GM10248 (cell line): ENCODE results near the gene SEPTIN8.

Source experiments
- CTCF ChIA-PET: fragments of 300-600 bp; sonication (Branson Sonifier 250); formaldehyde crosslinking; extraction: SDS; loops from one replicate; lab custom pipeline; 2021; ENCODE audit warnings: antibody characterized with exemption; lab: Yijun Ruan, JAX
- POLR2A ChIA-PET: fragments of 350-650 bp; sonication (Branson Sonifier 250); formaldehyde crosslinking; extraction: SDS; loops from one replicate; lab custom pipeline; 2020; ENCODE audit warnings: antibody characterized with exemption; lab: Yijun Ruan, JAX
- DNase-seq: peaks from one replicate; pipeline ENCODE4 v3.0.0; 2012; ENCODE audit errors: extremely low spot score
- CTCF ChIP-seq: IDR thresholded peaks from 2 replicates; pipeline ENCODE4 v1.5.1; 2012; ENCODE audit warnings: mild to moderate bottlenecking, low read depth; ENCODE audit errors: extremely low read depth, missing control alignments, control extremely low read depth

Gene SEPTIN8

GRCh38 chr5:132770476-132771159 is 6.4 kb downstream of the SEPTIN8 start:
- no peak for DNase-seq
- CTCF ChIA-PET: interaction anchor here (1.0 to 2.0 kb wide), 3 partner anchors 9 to 16 kb away, joined by 3 to 10 read pairs (median 6); no protein-coding TSS in a partner anchor
- TF ChIP-seq CTCF: no peak
- POLR2A ChIA-PET: no interaction called here

- ChIA-PET CTCF (interaction anchor here (0.8 to 1.4 kb wide), 2 partner anchors 9 to 13 kb away, joined by 3 to 5 read pairs; no protein-coding TSS in a partner anchor), POLR2A (no interaction called here)
- no peak for DNase-seq
- no peak for TF ChIP-seq CTCF
Measured at GRCh38 chr5:132768485-132768868, 8.6 kb downstream of the SEPTIN8 start.

GRCh38 chr5:132767150-132767549 is 9.9 kb downstream of the SEPTIN8 start:
- no peak for DNase-seq
- CTCF ChIA-PET: interaction anchor here (1.0 to 2.7 kb wide), 3 partner anchors 8 to 116 kb away, joined by 3 to 10 read pairs (median 3); no protein-coding TSS in a partner anchor
- no peak for TF ChIP-seq CTCF
- POLR2A ChIA-PET: no interaction called here

GRCh38 chr5:132766806-132767055 is 10.3 kb downstream of the SEPTIN8 start:
- DNase-seq: no peak
- ChIA-PET CTCF (interaction anchor here (1.2 to 2.9 kb wide), 3 partner anchors 9 to 117 kb away, joined by 3 to 18 read pairs (median 10); no protein-coding TSS in a partner anchor), POLR2A (no interaction called here)
- no peak for TF ChIP-seq CTCF

GRCh38 chr5:132766020-132766805 is 10.8 kb downstream of the SEPTIN8 start:
- POLR2A ChIA-PET: no interaction called here
- CTCF ChIA-PET: interaction anchor here (1.3 to 2.9 kb wide), 3 partner anchors 9 to 19 kb away, joined by 4 to 18 read pairs (median 10); partner anchors contain the start of gene CCNI2
- no peak for TF ChIP-seq CTCF
- no peak for DNase-seq

GRCh38 chr5:132765311-132766019 is 11.6 kb downstream of the SEPTIN8 start:
- no peak for DNase-seq
- TF ChIP-seq CTCF: no peak
- POLR2A ChIA-PET: interaction anchor here (0.5 kb wide), 1 partner anchor 1759 kb away, joined by 5 read pairs; no protein-coding TSS in a partner anchor
- CTCF ChIA-PET: interaction anchor here (1.2 to 2.9 kb wide), 5 partner anchors 10 to 55 kb away, joined by 3 to 18 read pairs (median 10); partner anchors contain the start of gene CCNI2
